ENCODE results near the gene NUP93. TPM values are rescaled to one million over a fixed set of nuclear protein-coding genes. Genes with fewer than 3 reads are reported as not detected.

The NUP93 gene
- total RNA-seq, 4 donors from 2014 or later, result 12.9 to 30.7 (median 23.0) TPM

GRCh38 chr16:56856876-56857447 lies 127.0 kb downstream of the NUP93 start:
- H3K27me3 ChIP-seq, result no peaks in the 10 kb centered on the region
- no peak for ATAC-seq
- intact Hi-C loops (cut with DNase I; ENCODE audit: low total_unique reads), result no loop called here
- no peak overlapping the region for H3K27ac ChIP-seq
- no peaks in the 10 kb centered on the region for H3K36me3 ChIP-seq
- DNase-seq, result no peak
- no peak for TF ChIP-seq CTCF (IDR thresholded peaks at IDR 0.05 in 4 of 5, conservative IDR thresholded peaks at IDR 0.05 in 1 of 5)
- TF ChIP-seq POLR2A (IDR thresholded peaks at IDR 0.05), result no peak
- H3K9me3 ChIP-seq, result no peaks in the 10 kb centered on the region
- in situ Hi-C loops (cut with MboI; ENCODE audit: low sequenced_read_pairs in 4 of 4), result no loop called here
- H3K4me1 ChIP-seq, result no peaks in the 10 kb centered on the region
- no peak overlapping the region for H3K4me3 ChIP-seq

GRCh38 chr16:56858374-56858773 lies 128.4 kb downstream of the NUP93 start:
- in situ Hi-C loops (cut with MboI; ENCODE audit: low sequenced_read_pairs in 4 of 4) (no loop called here), intact Hi-C loops (cut with DNase I; ENCODE audit: low total_unique reads) (no loop called here)
- H3K27me3 ChIP-seq, result no peaks in the 10 kb centered on the region
- no peak overlapping the region for H3K4me3 ChIP-seq
- H3K36me3 ChIP-seq, result no peaks in the 10 kb centered on the region
- H3K27ac ChIP-seq, result no peak overlapping the region
- TF ChIP-seq CTCF (IDR thresholded peaks at IDR 0.05 in 4 of 5, conservative IDR thresholded peaks at IDR 0.05 in 1 of 5) (no peak), POLR2A (IDR thresholded peaks at IDR 0.05) (no peak)
- ATAC-seq (no peak), DNase-seq (no peak)
- no peaks in the 10 kb centered on the region for H3K9me3 ChIP-seq
- H3K4me1 ChIP-seq, result no peaks in the 10 kb centered on the region

GRCh38 chr16:56859636-56860035 lies 129.7 kb downstream of the NUP93 start:
- H3K36me3 ChIP-seq, result no peaks in the 10 kb centered on the region
- in situ Hi-C loops (cut with MboI; ENCODE audit: low sequenced_read_pairs in 4 of 4) (loop anchor here (10.0 kb wide), 2 partner anchors 95 to 185 kb away; no protein-coding TSS in a partner anchor), intact Hi-C loops (cut with DNase I; ENCODE audit: low total_unique reads) (no loop called here)
- TF ChIP-seq POLR2A (IDR thresholded peaks at IDR 0.05), result no peak
- no peak for TF ChIP-seq CTCF (IDR thresholded peaks at IDR 0.05 in 4 of 5, conservative IDR thresholded peaks at IDR 0.05 in 1 of 5)
- no peak overlapping the region for H3K27ac ChIP-seq
- no peaks in the 10 kb centered on the region for H3K27me3 ChIP-seq
- no peaks in the 10 kb centered on the region for H3K4me1 ChIP-seq
- ATAC-seq (no peak), DNase-seq (no peak)
- no peak overlapping the region for H3K4me3 ChIP-seq
- H3K9me3 ChIP-seq, result no peaks in the 10 kb centered on the region

- no peak overlapping the region for H3K4me3 ChIP-seq
- intact Hi-C loops (cut with DNase I; ENCODE audit: low total_unique reads) (no loop called here), in situ Hi-C loops (cut with MboI; ENCODE audit: low sequenced_read_pairs in 4 of 4) (loop anchor here (10.0 kb wide), 2 partner anchors 94 to 184 kb away; no protein-coding TSS in a partner anchor)
- H3K9me3 ChIP-seq, result no peaks in the 10 kb centered on the region
- no peak for DNase-seq
- H3K36me3 ChIP-seq, result no peaks in the 10 kb centered on the region
- ATAC-seq, result no peak
- no peaks in the 10 kb centered on the region for H3K4me1 ChIP-seq
- no peak overlapping the region for H3K27ac ChIP-seq
- no peaks in the 10 kb centered on the region for H3K27me3 ChIP-seq
- TF ChIP-seq POLR2A (IDR thresholded peaks at IDR 0.05), result no peak
- no peak for TF ChIP-seq CTCF (IDR thresholded peaks at IDR 0.05 in 4 of 5, conservative IDR thresholded peaks at IDR 0.05 in 1 of 5)
Measured at GRCh38 chr16:56860226-56861020, 130.5 kb downstream of the NUP93 start.
